Body of pancreas (tissue), 4 donors: Measurements from ENCODE around the gene PTPRD.

ENCODE experiments used
- CTCF ChIP-seq, 7 experiments: fragments of 450-650 bp in 4 of 7; fragments of 200-600 bp in 3 of 7; sonication (generic) in 3 of 7; IDR thresholded peaks; one replicate each; pipeline ENCODE4 v1.5.1; 2016 to 2019; ENCODE audit warnings: antibody characterized with exemption in 7 of 7
- POLR2A ChIP-seq, 3 donors: fragments of 450-650 bp; IDR thresholded peaks; one replicate each; pipeline ENCODE4 v1.6.1; 2016; ENCODE audit warnings: antibody characterized with exemption in 3 of 3, mild to moderate bottlenecking in 2 of 3

- no peak for TF ChIP-seq CTCF (IDR thresholded peaks at IDR 0.05)
- TF ChIP-seq POLR2A (IDR thresholded peaks at IDR 0.05) = no peak
Measured at GRCh38 chr9:10272830-10273229, 340.0 kb downstream of the PTPRD start.
